Natural killer cell (primary cell): ENCODE data around the gene CDHR1. TPM values are rescaled to one million over a fixed set of nuclear protein-coding genes. Genes with fewer than 3 reads are reported as not detected.
A peak's percentile ranks its signal among the peaks of the same experiment; 100 is the strongest.

ENCODE experiments used
- ATAC-seq, 3 donors: fragments of 150-1000 bp in 2 of 3; fragments of 200-7000 bp in 1 of 3; cut with Tn5 transposase; 1 replicate in 1 of 3; 2 replicates in 2 of 3; pipeline ENCODE4 v1.10.0; 2021; ENCODE audit warnings: mild to moderate bottlenecking in 2 of 3, moderate library complexity in 2 of 3
- DNase-seq, 2 donors: peaks; one replicate each; pipeline versions ENCODE4 v3.0.0 to v3.0.0-alpha.2; 2013 to 2021; ENCODE audit warnings: mixed read lengths in 1 of 2
- H3K27ac ChIP-seq: one replicate; pipeline ENCODE4 v1.5.1; 2013; ENCODE audit warnings: mild to moderate bottlenecking, low read length
- H3K27me3 ChIP-seq: one replicate; pipeline ENCODE4 v1.6.1; 2013; ENCODE audit warnings: low read length; ENCODE audit not compliant: control insufficient read depth, insufficient read depth
- H3K36me3 ChIP-seq: one replicate; pipeline ENCODE4 v1.6.1; 2013; ENCODE audit warnings: low read length; ENCODE audit not compliant: control insufficient read depth, insufficient read depth
- H3K4me1 ChIP-seq: one replicate; pipeline ENCODE4 v1.6.1; 2013; ENCODE audit warnings: low read length; ENCODE audit not compliant: control insufficient read depth, insufficient read depth
- H3K4me3 ChIP-seq: one replicate; pipeline ENCODE4 v1.5.1; 2013; ENCODE audit warnings: low read length
- H3K9me3 ChIP-seq: one replicate; pipeline ENCODE4 v1.6.1; 2013; ENCODE audit warnings: low read length; ENCODE audit not compliant: control insufficient read depth, insufficient read depth
- H3K27ac Mint-ChIP-seq, 2 donors: one replicate each; pipeline ENCODE4 v1.8.0; 2022; ENCODE audit warnings: mild to moderate bottlenecking in 2 of 2, mixed read lengths in 2 of 2, moderate library complexity in 1 of 2
- H3K27me3 Mint-ChIP-seq, 2 donors: one replicate each; pipeline ENCODE4 v1.8.0; 2022; ENCODE audit warnings: low read depth in 2 of 2, mixed read lengths in 2 of 2
- H3K36me3 Mint-ChIP-seq: one replicate; pipeline ENCODE4 v1.8.0; 2022; ENCODE audit warnings: mixed read lengths
- H3K4me1 Mint-ChIP-seq, 2 donors: one replicate each; pipeline ENCODE4 v1.8.0; 2022; ENCODE audit warnings: mixed read lengths in 2 of 2
- H3K4me3 Mint-ChIP-seq: one replicate; pipeline ENCODE4 v1.8.0; 2022; ENCODE audit warnings: mild to moderate bottlenecking, moderate library complexity, mixed read lengths
- H3K9me3 Mint-ChIP-seq, 2 donors: one replicate each; pipeline ENCODE4 v1.8.0; 2022; ENCODE audit warnings: mixed read lengths in 2 of 2
- WGBS: methylation state at CpG from one replicate; pipeline ENCODE4 v1.1.7; 2013; ENCODE audit warnings: missing lambda C conversion rate; ENCODE audit not compliant: insufficient coverage; 5-methylcytosine and 5-hydroxymethylcytosine counted together
- intact Hi-C: fragments of 100-400 bp; cut with micrococcal nuclease; formaldehyde crosslinking; loops from one replicate; pipeline ENCODE4 v1.14.2; 2022
- total RNA-seq, 4 donors: library from RNA; stranded (reverse); fragments of 120-200 nt in 1 of 4; gene quantifications; one replicate each; pipeline versions ENCODE4 v1.2.3 to v1.2.4, GENCODE V29; 2013 to 2022
- TF ChIP-seq, protein P1 (sequence below): fragments of 200-600 bp; IDR thresholded peaks from one replicate; pipeline ENCODE4 v1.8.0; 2022; ENCODE audit warnings: antibody characterized with exemption

The CDHR1 gene
- total RNA-seq, 3 donors from 2014 or later (not counting 1 experiment from before 2014, with no cell fraction given), result 4.0 to 9.5 (median 6.5) TPM

GRCh38 chr10:84195044-84195830 lies 900 bp downstream of the CDHR1 start:
- Histone ChIP-seq H3K4me3 (peak overlapping the region; percentile 50), H3K4me1 (peaks cover 41% of the 10 kb centered on the region), H3K27ac (no peak overlapping the region), H3K9me3 (no peaks in the 10 kb centered on the region), H3K27me3 (no peaks in the 10 kb centered on the region), H3K36me3 (no peaks in the 10 kb centered on the region)
- Mint-ChIP-seq H3K27ac (peak overlapping the region in 1 of 2 donors; percentile 76), H3K4me1 (peaks cover 12 to 24% of the 10 kb centered on the region in 2 donors), H3K4me3 (peak overlapping the region; percentile 80), H3K27me3 (no peaks in the 10 kb centered on the region), H3K9me3 (no peaks in the 10 kb centered on the region), H3K36me3 (no peaks in the 10 kb centered on the region)
- DNase-seq (peak in 1 of 2 donors; percentile 11), ATAC-seq (no peak)
- WGBS, result 27% methylated on average over 43 of the region's 43 CpGs
- TF ChIP-seq, protein P1, sequence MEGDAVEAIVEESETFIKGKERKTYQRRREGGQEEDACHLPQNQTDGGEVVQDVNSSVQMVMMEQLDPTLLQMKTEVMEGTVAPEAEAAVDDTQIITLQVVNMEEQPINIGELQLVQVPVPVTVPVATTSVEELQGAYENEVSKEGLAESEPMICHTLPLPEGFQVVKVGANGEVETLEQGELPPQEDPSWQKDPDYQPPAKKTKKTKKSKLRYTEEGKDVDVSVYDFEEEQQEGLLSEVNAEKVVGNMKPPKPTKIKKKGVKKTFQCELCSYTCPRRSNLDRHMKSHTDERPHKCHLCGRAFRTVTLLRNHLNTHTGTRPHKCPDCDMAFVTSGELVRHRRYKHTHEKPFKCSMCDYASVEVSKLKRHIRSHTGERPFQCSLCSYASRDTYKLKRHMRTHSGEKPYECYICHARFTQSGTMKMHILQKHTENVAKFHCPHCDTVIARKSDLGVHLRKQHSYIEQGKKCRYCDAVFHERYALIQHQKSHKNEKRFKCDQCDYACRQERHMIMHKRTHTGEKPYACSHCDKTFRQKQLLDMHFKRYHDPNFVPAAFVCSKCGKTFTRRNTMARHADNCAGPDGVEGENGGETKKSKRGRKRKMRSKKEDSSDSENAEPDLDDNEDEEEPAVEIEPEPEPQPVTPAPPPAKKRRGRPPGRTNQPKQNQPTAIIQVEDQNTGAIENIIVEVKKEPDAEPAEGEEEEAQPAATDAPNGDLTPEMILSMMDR, result no peak
- intact Hi-C loops, result no loop called here

- Mint-ChIP-seq H3K36me3 (no peaks in the 10 kb centered on the region), H3K27me3 (no peaks in the 10 kb centered on the region)
- no peak overlapping the region for H3K4me3 ChIP-seq
Observed at GRCh38 chr10:84196083-84196482, 1.7 kb downstream of the CDHR1 start.

DNA sequence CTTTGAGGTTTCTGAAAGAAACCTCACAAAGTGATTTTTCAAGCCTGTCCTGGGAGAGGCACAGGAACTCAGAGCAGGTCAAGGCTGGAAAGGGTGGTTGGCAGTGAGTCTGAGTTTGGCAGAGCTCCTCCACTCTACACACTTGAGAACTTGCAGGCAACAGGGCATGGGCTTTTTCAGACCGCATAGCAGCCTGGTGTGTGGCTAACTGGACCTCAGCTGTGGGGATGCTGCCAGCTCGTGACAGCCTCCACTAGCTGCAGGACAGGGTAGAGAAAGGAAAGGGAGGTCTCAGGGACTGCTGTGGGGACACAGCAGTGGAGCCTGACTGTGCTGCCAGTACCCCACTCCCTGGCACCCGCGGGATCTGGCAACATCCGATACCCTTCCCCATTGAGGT lies 2.6 kb downstream of the CDHR1 start:
- no peak for ATAC-seq
- H3K4me1 ChIP-seq, result peaks cover 26% of the 10 kb centered on the region
- WGBS, result 96% methylated on average over 5 of the region's 5 CpGs
- Mint-ChIP-seq H3K4me1 (peaks cover 3 to 11% of the 10 kb centered on the region in 2 donors), H3K36me3 (no peaks in the 10 kb centered on the region), H3K4me3 (no peak overlapping the region), H3K9me3 (no peaks in the 10 kb centered on the region), H3K27ac (no peak overlapping the region), H3K27me3 (no peaks in the 10 kb centered on the region)
- TF ChIP-seq, protein P1, result no peak
- no peak overlapping the region for H3K4me3 ChIP-seq
- DNase-seq, result no peak
- intact Hi-C loops, result no loop called here
- no peaks in the 10 kb centered on the region for H3K36me3 ChIP-seq
- no peak overlapping the region for H3K27ac ChIP-seq
- H3K27me3 ChIP-seq, result no peaks in the 10 kb centered on the region
- H3K9me3 ChIP-seq, result no peaks in the 10 kb centered on the region

More at GRCh38 chr10:84196083-84196482, 1.7 kb downstream of the CDHR1 start:
- no peaks in the 10 kb centered on the region for H3K36me3 ChIP-seq
- no peaks in the 10 kb centered on the region for H3K9me3 ChIP-seq
- DNase-seq (no peak), ATAC-seq (no peak)
- TF ChIP-seq, protein P1, result no peak
- 42% methylated on average over 4 of the region's 4 CpGs for WGBS
- no peak overlapping the region for H3K27ac Mint-ChIP-seq
- no peaks in the 10 kb centered on the region for H3K27me3 ChIP-seq
- peaks cover 33% of the 10 kb centered on the region for H3K4me1 ChIP-seq
- intact Hi-C loops, result no loop called here
- no peaks in the 10 kb centered on the region for H3K9me3 Mint-ChIP-seq
- H3K4me1 Mint-ChIP-seq, result peaks cover 9 to 16% of the 10 kb centered on the region in 2 donors
- peak overlapping the region; percentile 21 for H3K4me3 Mint-ChIP-seq
- no peak overlapping the region for H3K27ac ChIP-seq
